Pulmonary artery endothelial cell (primary cell): ENCODE measurements around the gene FOXD1. TPM values are rescaled to one million over a fixed set of nuclear protein-coding genes. Genes with fewer than 3 reads are reported as not detected.
"Not testable (repeated sequence)": the region's sequence is repeated elsewhere in the genome, so short reads cannot be mapped to it uniquely, and the experiment has no call there.

Experiments used
- DNase-seq: peaks from one replicate; pipeline ENCODE4 v3.0.0-alpha.2; 2011; ENCODE audit warnings: low read depth, low spot score
- total RNA-seq: library from RNA; depleted of rRNA; stranded (reverse); fragments of >200 nt; gene quantifications from 2 replicates; pipeline ENCODE4 v1.2.3, GENCODE V29; 2014

Gene FOXD1
- total RNA-seq, 1 donor from 2014 or later, result 0.20 TPM

DNA sequence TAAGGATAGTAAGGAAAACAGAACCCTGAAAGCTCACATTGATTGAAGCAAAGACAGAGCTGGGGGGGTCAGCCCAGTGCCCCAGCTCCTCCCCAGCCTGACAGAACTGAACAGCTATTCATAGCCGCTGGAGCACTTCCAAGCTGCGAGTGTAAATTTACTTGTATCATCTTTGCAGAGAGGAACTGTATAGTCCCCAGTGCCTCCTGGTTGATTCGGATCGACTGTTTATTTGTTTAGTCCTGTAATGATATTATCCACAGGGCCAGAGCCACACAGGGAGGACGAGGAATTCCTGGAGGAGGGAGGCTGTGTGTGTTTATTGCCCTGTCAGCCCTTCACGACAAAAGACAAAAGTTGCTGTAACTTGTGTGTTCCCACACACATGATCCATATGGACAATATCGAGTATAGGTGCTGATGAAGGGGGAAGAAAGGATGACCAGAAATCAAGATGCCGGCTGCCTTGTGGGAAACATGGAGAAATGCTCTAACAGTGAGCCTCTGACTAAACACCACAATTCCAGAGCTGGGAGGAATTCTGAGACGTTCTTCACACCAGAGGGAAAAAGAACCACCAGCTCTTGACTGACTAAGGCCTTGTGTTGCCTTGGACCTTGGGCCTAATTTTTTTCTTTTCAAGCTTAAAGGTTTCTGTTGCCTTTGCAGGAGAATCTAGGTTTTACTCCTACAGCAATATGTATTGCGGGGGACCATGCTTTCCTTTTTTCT lies 31.1 kb downstream of the FOXD1 start:
- DNase-seq, result no peak

DNA sequence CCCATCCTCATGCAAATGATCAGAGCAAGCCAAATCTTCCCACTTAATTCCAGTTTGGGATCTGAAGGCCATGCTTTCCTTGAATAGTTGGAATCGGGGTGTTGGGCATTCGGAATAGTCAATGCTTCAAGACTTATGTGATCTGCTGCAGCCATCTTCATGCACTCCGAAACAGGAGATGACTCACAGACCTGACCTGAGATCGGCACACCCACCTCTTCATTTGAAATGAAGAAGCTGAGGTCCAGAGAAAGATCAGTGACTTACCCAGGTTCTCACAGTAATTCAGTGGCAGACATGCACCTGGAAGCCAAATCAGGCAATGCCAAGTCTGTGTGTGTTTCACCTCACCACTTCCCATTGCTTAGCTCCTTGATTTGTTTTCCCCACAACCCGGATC lies 33.0 kb downstream of the FOXD1 start:
- DNase-seq, result no peak

DNA sequence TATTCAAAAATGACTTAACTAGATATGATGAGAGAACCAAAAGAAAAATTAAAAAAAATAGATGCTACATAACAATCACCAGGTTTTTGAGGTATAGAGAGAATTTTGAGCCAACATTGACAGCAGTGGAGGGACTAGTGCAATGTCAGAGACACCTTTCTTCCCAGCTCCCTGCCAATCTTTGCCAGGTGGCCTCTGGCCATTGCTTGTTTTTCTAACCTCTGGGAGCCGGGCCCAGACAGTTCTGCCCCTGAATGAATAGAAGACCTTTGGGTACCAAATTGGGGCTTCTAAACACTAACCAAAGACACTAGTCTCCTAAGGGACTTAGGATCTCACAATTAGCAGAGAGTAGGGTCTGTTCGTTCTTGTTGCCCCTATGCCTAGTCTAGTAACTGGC lies 33.4 kb downstream of the FOXD1 start:
- DNase-seq, result no peak

DNA sequence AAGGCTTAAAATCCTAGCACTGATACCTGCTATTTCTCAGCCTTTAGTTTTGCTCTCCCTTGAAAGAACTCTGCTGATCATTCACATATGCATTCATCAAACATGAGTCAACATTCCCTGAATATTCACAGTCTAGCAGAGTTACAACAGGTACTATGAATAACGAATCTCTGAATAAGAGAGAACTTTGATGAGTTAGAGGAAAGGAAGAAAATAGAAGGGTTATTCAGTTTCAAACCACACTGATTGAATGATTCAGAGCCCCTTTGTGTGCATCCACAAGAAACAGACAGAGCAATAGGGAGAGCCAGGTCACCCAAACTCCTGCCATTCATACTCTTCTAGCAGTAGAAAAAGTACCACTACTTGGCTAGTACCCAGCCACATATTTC lies 36.0 kb downstream of the FOXD1 start:
- no peak for DNase-seq

DNA sequence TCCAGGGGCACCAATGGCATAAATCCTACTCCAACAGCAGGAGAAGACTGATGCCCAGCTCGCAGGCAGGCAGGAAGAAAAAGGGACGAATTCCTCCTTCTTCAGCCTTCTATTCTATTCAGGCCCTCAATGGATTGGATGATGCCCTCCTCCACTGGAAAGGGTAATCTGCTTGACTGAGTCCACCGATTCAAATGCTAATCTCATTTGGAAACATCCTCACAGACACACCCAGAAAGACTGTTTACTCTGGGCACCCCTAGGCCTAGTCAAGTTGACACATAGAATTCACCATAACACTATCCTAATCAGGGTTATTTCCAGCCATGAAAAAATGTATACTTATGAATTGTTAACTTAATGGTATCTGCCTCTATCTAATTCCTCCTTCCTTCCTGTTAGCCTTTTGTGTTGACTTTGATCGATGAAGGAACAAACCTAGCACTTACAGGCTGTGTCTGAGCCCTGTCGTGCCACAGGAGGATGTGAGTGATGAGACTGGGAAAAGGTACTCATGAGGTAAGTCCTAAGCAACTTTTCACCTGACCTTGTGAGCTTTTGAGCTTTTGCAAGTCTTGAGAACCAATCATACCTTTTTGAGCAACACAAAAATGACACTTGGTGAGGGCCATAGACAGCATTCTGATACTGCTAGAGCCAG lies 36.5 kb downstream of the FOXD1 start:
- no peak for DNase-seq

DNA sequence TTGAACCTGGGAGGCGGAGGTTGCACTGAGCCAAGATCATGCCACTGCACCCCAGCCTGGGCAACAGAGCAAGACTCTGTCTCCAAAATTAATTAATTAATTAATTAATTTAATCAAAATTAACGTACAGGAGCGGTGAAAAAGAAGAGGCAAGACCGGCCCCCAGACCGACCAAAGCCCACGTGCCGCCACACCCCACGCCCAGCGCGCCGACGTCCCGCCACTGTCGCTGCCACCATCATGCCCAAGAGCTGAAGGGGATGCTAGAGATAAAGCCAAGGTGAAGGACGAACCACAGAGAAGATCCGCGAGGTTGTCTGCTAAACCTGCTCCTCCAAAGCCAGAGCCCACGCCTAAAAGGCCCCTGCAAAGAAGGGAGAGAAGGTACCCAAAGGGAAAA lies 38.6 kb downstream of the FOXD1 start:
- DNase-seq, result not testable (repeated sequence)

DNA sequence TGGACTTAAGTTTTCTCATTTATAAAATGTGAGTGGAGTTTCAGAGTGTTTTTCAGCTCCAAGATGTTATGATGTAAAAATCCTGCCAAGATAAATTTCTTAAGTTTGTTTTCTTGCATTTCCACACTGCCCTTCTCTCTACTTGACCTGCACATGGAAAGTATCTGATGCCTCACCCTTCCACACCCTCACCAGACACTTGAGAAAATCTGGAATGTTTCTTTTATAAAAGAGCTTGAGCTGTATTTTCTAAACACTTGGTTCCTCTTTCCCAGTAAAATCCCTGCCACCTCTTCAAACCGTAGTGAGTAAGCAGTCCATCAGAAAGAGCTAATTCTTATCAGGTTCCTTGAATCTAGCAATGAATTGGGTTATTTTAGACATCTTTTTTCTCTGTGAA lies 42.9 kb downstream of the FOXD1 start:
- no peak for DNase-seq

DNA sequence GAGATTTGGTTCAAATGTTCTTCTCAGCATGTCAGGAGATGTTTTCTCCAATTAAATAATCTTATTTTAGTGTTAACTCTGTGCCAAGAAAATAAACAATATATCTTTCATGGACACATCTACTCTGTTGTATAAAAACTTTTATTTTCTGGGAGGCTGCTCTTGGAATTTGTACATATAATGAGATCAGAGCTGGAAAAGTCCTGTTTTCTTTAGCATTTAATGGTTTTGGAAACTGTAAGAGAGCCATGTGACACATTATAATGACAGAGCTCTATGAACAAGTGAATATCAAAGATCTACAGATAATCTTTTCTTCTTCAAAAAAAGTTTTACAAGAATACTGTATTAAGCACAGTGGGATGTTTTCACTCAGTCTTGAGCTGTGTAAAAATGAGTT lies 48.8 kb downstream of the FOXD1 start:
- no peak for DNase-seq

Other genes starting within 250 kb of the FOXD1 start
- 329 and 374 TPM in 2 replicates for gene BTF3, start 49.7 kb upstream of the FOXD1 start, total RNA-seq
- 11.0 and 14.2 TPM in 2 replicates for gene ANKRA2, start 116.9 kb upstream of the FOXD1 start, total RNA-seq
- 19.8 and 26.3 TPM in 2 replicates for gene UTP15, start 117.0 kb upstream of the FOXD1 start, total RNA-seq
- 74.8 and 113 TPM in 2 replicates for gene ARHGEF28, start 177.4 kb upstream of the FOXD1 start, total RNA-seq